Activated naive CD8-positive, alpha-beta T cell treated with anti-CD3 and anti-CD28 coated beads, Interleukin-2, amount 10 ng/mL, durations not matched to agents 7 days and 5 days (primary cell): ENCODE measurements around the gene PRDX5. TPM values are rescaled to one million over a fixed set of nuclear protein-coding genes. Genes with fewer than 3 reads are reported as not detected.

Experiments
- ATAC-seq: fragments of 150-1000 bp; cut with Tn5 transposase; one replicate; pipeline ENCODE4 v1.10.0; 2021; ENCODE audit warnings: low read depth, moderate library complexity
- POLR2A ChIA-PET: fragments of 350-600 bp; sonication (Branson Sonifier 250); formaldehyde crosslinking; loops from one replicate; lab custom pipeline; 2021; ENCODE audit warnings: antibody characterized with exemption; lab: Charles Lee
- DNase-seq: peaks from one replicate; pipeline ENCODE4 v3.0.0; 2021
- H3K27ac Mint-ChIP-seq: one replicate; pipeline ENCODE4 v1.8.0; 2022; ENCODE audit warnings: mild to moderate bottlenecking, mixed read lengths
- H3K27me3 Mint-ChIP-seq: one replicate; pipeline ENCODE4 v1.8.0; 2022; ENCODE audit warnings: mild to moderate bottlenecking, moderate library complexity, mixed read lengths
- H3K36me3 Mint-ChIP-seq: one replicate; pipeline ENCODE4 v1.8.0; 2021; ENCODE audit warnings: mild to moderate bottlenecking, mixed read lengths
- H3K4me1 Mint-ChIP-seq: one replicate; pipeline ENCODE4 v1.8.0; 2021; ENCODE audit warnings: mixed read lengths
- H3K4me3 Mint-ChIP-seq: one replicate; pipeline ENCODE4 v1.8.0; 2022; ENCODE audit warnings: mild to moderate bottlenecking, moderate library complexity, mixed read lengths
- H3K9me3 Mint-ChIP-seq: one replicate; pipeline ENCODE4 v1.8.0; 2021; ENCODE audit warnings: mixed read lengths
- total RNA-seq, 2 experiments: library from RNA; stranded (reverse); gene quantifications; one replicate each; pipeline ENCODE4 v1.2.3, GENCODE V29; 2021

Gene PRDX5
- 10 to 100 TPM; 85.1 to 91.2 TPM for total RNA-seq

GRCh38 chr11:64317961-64318765 is at the start of gene PRDX5:
Gene PRDX5, plus strand, starts transcription at chr11:64318121. Its CDS starts 95 bp downstream, at chr11:64318216.
- DNase-seq (peak; percentile 97), ATAC-seq (peak; percentile 82)
- POLR2A ChIA-PET = interaction anchor here (0.6 to 3.6 kb wide), 27 partner anchors 9 to 461 kb away, joined by 3 to 53 read pairs (median 8); partner anchors contain the start of genes BAD, CCDC88B, COX8A and ESRRA
- Mint-ChIP-seq H3K4me3 (peak within 1 kb of the TSS; percentile 87), H3K27me3 (no peaks in the 10 kb centered on the region), H3K9me3 (no peaks in the 10 kb centered on the region), H3K36me3 (peaks cover 7% of the 10 kb centered on the region), H3K27ac (peak within 1 kb of the TSS; percentile 97), H3K4me1 (peaks cover 23% of the 10 kb centered on the region)

GRCh38 chr11:64268893-64269539 is 48.9 kb upstream of the PRDX5 start:
- peaks cover 6% of the 10 kb centered on the region for H3K36me3 Mint-ChIP-seq
- peak; percentile 74 for DNase-seq
- no peaks in the 10 kb centered on the region for H3K27me3 Mint-ChIP-seq
- no peaks in the 10 kb centered on the region for H3K9me3 Mint-ChIP-seq
- H3K4me1 Mint-ChIP-seq = peaks cover 23% of the 10 kb centered on the region
- POLR2A ChIA-PET = interaction anchor here (0.6 to 6.0 kb wide), 15 partner anchors 8 to 86 kb away, joined by 3 to 94 read pairs (median 13); partner anchors contain the start of genes BAD, ESRRA, FERMT3 and FKBP2
- H3K4me3 Mint-ChIP-seq = peak overlapping the region; percentile 96
- peak overlapping the region; percentile 96 for H3K27ac Mint-ChIP-seq
- peak; percentile 23 for ATAC-seq

GRCh38 chr11:64269540-64270220 is 48.2 kb upstream of the PRDX5 start:
- H3K27me3 Mint-ChIP-seq = no peaks in the 10 kb centered on the region
- H3K4me3 Mint-ChIP-seq = peak overlapping the region; percentile 96
- POLR2A ChIA-PET = interaction anchor here (1.0 to 6.0 kb wide), 16 partner anchors 9 to 83 kb away, joined by 3 to 94 read pairs (median 13); partner anchors contain the start of genes BAD, ESRRA, FERMT3 and FKBP2
- no peaks in the 10 kb centered on the region for H3K9me3 Mint-ChIP-seq
- ATAC-seq = peak; percentile 69
- peak overlapping the region; percentile 96 for H3K27ac Mint-ChIP-seq
- peak; percentile 99 for DNase-seq
- H3K36me3 Mint-ChIP-seq = peaks cover 6% of the 10 kb centered on the region
- H3K4me1 Mint-ChIP-seq = peaks cover 23% of the 10 kb centered on the region

GRCh38 chr11:64275031-64275800 is 42.7 kb upstream of the PRDX5 start:
- H3K9me3 Mint-ChIP-seq = no peaks in the 10 kb centered on the region
- no peak overlapping the region for H3K27ac Mint-ChIP-seq
- DNase-seq (no peak), ATAC-seq (no peak)
- POLR2A ChIA-PET = interaction anchor here (1.3 to 2.1 kb wide), 2 partner anchors 9 to 15 kb away, joined by 3 to 7 read pairs; partner anchors contain the start of gene BAD
- no peaks in the 10 kb centered on the region for H3K27me3 Mint-ChIP-seq
- no peak overlapping the region for H3K4me3 Mint-ChIP-seq
- peaks cover 4% of the 10 kb centered on the region for H3K36me3 Mint-ChIP-seq
- peaks cover 8% of the 10 kb centered on the region for H3K4me1 Mint-ChIP-seq

- Mint-ChIP-seq H3K27ac (no peak overlapping the region), H3K36me3 (peaks cover 4% of the 10 kb centered on the region), H3K9me3 (no peaks in the 10 kb centered on the region), H3K4me1 (peaks cover 4% of the 10 kb centered on the region), H3K27me3 (no peaks in the 10 kb centered on the region), H3K4me3 (no peak overlapping the region)
- DNase-seq (no peak), ATAC-seq (no peak)
- POLR2A ChIA-PET = interaction anchor here (1.3 to 2.1 kb wide), 2 partner anchors 9 to 15 kb away, joined by 3 to 7 read pairs; partner anchors contain the start of gene BAD
Observed at GRCh38 chr11:64275841-64276240, 42.1 kb upstream of the PRDX5 start.

- no peak for DNase-seq
- POLR2A ChIA-PET = interaction anchor here (1.3 to 2.1 kb wide), 3 partner anchors 8 to 28 kb away, joined by 3 to 7 read pairs (median 4); partner anchors contain the start of gene BAD
- Mint-ChIP-seq H3K36me3 (peaks cover 7% of the 10 kb centered on the region), H3K9me3 (no peaks in the 10 kb centered on the region), H3K27ac (no peak overlapping the region), H3K4me3 (no peak overlapping the region), H3K4me1 (peaks cover 2% of the 10 kb centered on the region), H3K27me3 (no peaks in the 10 kb centered on the region)
- no peak for ATAC-seq
Observed at GRCh38 chr11:64276653-64277431, 41.1 kb upstream of the PRDX5 start.

- DNase-seq (no peak), ATAC-seq (no peak)
- Mint-ChIP-seq H3K4me1 (peaks cover 3% of the 10 kb centered on the region), H3K4me3 (no peak overlapping the region), H3K27me3 (no peaks in the 10 kb centered on the region), H3K9me3 (no peaks in the 10 kb centered on the region), H3K27ac (no peak overlapping the region), H3K36me3 (peaks cover 13% of the 10 kb centered on the region)
- POLR2A ChIA-PET = interaction anchor here (0.9 to 1.3 kb wide), 3 partner anchors 9 to 26 kb away, joined by 3 to 4 read pairs (median 3); no protein-coding TSS in a partner anchor
Observed at GRCh38 chr11:64278576-64279190, 39.2 kb upstream of the PRDX5 start.

GRCh38 chr11:64281957-64282770 is 35.8 kb upstream of the PRDX5 start:
- H3K27ac Mint-ChIP-seq = no peak overlapping the region
- no peak for ATAC-seq
- POLR2A ChIA-PET = interaction anchor here (1.2 to 4.5 kb wide), 3 partner anchors 12 to 75 kb away, joined by 4 to 72 read pairs (median 12); partner anchors contain the start of genes ESRRA and FERMT3
- peaks cover 8% of the 10 kb centered on the region for H3K4me1 Mint-ChIP-seq
- peaks cover 13% of the 10 kb centered on the region for H3K36me3 Mint-ChIP-seq
- no peaks in the 10 kb centered on the region for H3K27me3 Mint-ChIP-seq
- no peaks in the 10 kb centered on the region for H3K9me3 Mint-ChIP-seq
- no peak for DNase-seq
- H3K4me3 Mint-ChIP-seq = no peak overlapping the region

GRCh38 chr11:64283092-64283491 is 34.8 kb upstream of the PRDX5 start:
- Mint-ChIP-seq H3K9me3 (no peaks in the 10 kb centered on the region), H3K27me3 (no peaks in the 10 kb centered on the region), H3K4me3 (no peak overlapping the region), H3K4me1 (peaks cover 8% of the 10 kb centered on the region), H3K27ac (peak overlapping the region; percentile 34), H3K36me3 (peaks cover 13% of the 10 kb centered on the region)
- POLR2A ChIA-PET = interaction anchor here (1.2 to 4.5 kb wide), 4 partner anchors 13 to 77 kb away, joined by 3 to 72 read pairs (median 8); partner anchors contain the start of genes ESRRA and FERMT3
- ATAC-seq = no peak
- DNase-seq = no peak

GRCh38 chr11:64284048-64284961 is 33.6 kb upstream of the PRDX5 start, which contains the start of gene BAD:
Gene BAD, minus strand, starts transcription at chr11:64284665. Its CDS starts 297 bp downstream, at chr11:64284368.
- ATAC-seq (peak; percentile 84), DNase-seq (peak; percentile 89)
- peak within 1 kb of the TSS; percentile 86 for H3K27ac Mint-ChIP-seq
- H3K4me1 Mint-ChIP-seq = peaks cover 8% of the 10 kb centered on the region
- POLR2A ChIA-PET = interaction anchor here (0.7 to 4.5 kb wide), 11 partner anchors 9 to 99 kb away, joined by 3 to 72 read pairs (median 7); partner anchors contain the start of genes ESRRA, FERMT3, FKBP2 and PPP1R14B
- H3K9me3 Mint-ChIP-seq = no peaks in the 10 kb centered on the region
- H3K27me3 Mint-ChIP-seq = no peaks in the 10 kb centered on the region
- peaks cover 10% of the 10 kb centered on the region for H3K36me3 Mint-ChIP-seq
- peak within 1 kb of the TSS; percentile 85 for H3K4me3 Mint-ChIP-seq
